Hair follicle dermal papilla cell (primary cell): ENCODE data around the gene RC3H2. TPM values are rescaled to one million over a fixed set of nuclear protein-coding genes. Genes with fewer than 3 reads are reported as not detected.

Experiments
- small RNA-seq: library from RNA; depleted of rRNA; stranded (forward); fragments of <200 nt; gene quantifications from one replicate; pipeline ENCODE3, GENCODE V24; 2012
- total RNA-seq: library from RNA; depleted of rRNA; stranded (reverse); fragments of >200 nt; gene quantifications from 2 replicates; pipeline ENCODE4 v1.2.3, GENCODE V29; 2012

Gene RC3H2, protein sequence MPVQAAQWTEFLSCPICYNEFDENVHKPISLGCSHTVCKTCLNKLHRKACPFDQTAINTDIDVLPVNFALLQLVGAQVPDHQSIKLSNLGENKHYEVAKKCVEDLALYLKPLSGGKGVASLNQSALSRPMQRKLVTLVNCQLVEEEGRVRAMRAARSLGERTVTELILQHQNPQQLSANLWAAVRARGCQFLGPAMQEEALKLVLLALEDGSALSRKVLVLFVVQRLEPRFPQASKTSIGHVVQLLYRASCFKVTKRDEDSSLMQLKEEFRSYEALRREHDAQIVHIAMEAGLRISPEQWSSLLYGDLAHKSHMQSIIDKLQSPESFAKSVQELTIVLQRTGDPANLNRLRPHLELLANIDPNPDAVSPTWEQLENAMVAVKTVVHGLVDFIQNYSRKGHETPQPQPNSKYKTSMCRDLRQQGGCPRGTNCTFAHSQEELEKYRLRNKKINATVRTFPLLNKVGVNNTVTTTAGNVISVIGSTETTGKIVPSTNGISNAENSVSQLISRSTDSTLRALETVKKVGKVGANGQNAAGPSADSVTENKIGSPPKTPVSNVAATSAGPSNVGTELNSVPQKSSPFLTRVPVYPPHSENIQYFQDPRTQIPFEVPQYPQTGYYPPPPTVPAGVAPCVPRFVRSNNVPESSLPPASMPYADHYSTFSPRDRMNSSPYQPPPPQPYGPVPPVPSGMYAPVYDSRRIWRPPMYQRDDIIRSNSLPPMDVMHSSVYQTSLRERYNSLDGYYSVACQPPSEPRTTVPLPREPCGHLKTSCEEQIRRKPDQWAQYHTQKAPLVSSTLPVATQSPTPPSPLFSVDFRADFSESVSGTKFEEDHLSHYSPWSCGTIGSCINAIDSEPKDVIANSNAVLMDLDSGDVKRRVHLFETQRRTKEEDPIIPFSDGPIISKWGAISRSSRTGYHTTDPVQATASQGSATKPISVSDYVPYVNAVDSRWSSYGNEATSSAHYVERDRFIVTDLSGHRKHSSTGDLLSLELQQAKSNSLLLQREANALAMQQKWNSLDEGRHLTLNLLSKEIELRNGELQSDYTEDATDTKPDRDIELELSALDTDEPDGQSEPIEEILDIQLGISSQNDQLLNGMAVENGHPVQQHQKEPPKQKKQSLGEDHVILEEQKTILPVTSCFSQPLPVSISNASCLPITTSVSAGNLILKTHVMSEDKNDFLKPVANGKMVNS
- 73.1 and 79.7 TPM in 2 replicates for total RNA-seq

DNA sequence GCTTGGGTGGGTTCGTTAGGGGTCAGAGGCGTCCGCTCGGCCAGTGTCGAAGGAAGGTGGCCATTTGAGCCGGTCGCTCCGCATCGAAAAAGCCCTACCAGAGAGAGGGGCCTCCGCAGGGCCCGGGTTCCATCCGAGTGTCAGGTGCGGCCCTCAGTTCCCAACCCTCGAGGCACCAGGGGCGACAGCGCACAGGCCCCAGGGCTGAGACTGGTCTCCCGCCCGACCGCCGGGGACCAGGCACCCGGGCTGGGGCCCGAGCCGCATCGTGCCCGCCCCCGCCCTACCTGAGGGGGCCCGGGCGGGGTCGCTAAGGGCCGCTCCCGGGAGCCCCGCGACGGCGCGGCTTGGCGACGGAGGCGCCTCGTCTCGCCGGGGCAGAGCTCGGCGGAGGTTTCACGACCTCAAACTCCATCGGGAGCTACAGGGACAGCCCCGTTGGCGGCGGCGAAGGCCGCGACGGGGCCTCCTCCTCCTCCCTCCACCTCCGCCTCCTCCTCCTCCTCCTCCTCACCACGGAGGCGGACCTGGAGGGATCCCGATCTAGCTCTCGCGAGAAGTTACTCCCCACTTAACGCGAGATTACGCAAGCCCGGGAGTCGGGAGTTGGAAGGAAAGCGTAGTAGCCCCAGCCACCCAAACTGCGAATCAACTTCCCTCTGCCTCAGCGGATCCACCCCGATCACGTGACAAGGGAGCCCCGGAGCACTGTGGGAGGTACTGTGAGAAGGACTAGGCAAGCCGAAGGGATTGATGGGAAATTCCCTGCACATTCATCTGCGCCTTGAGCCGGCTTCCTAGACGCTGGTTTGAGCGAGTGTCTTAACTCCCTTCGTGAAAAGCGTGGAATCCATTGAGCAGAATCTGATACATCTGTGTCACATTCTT lies at the start of gene RC3H2:
RC3H2 (minus strand) TSS at position 537 of the 888 bp plus-strand sequence. CDS start 7,850 bp downstream, outside the sequence.

DNA sequence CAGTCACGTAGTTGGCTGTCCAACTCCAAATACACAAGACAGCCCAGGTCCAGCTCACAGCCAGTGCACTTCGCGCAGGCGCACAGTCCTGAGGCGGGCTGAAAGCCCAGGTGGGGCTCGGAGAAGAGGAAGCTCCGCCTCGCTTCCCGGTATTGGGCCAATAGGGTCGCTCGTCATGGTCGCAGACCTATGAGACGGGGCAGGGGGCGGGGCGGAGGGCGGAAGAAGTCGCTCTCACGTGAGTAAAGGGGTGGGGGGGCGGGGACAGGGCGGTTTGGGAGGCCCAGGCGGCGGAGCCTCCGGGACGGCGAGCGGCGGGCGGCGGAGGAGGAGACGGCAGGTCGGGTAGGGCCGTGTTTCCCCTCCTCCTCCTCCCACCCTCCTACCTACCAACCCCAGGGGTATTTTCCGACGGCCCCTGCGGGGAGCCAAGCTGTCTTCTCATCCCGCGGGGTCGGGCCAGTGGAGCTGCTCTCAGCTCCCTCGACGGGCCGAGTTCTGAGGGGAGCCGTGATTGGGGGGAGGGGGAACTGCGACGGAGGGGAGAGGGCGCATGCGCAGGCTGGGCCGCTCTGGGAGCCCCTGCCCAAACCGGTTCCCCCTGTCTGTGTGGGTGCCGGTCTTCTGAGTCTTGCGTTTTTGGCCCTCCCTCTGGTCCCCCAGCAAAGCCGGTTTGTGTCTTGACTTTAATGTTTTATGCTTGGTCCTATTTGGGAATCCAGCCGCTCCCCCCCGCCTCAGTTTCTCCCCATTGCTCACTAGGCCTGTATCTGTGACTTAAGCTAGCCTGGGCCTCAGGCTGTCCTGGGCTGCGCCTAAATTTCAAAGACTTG lies 35.8 kb upstream of the RC3H2 start, which contains the start of gene RABGAP1:
RABGAP1 (plus strand) TSS at position 272 of the 833 bp plus-strand sequence. CDS start 16,040 bp downstream, outside the sequence.

DNA sequence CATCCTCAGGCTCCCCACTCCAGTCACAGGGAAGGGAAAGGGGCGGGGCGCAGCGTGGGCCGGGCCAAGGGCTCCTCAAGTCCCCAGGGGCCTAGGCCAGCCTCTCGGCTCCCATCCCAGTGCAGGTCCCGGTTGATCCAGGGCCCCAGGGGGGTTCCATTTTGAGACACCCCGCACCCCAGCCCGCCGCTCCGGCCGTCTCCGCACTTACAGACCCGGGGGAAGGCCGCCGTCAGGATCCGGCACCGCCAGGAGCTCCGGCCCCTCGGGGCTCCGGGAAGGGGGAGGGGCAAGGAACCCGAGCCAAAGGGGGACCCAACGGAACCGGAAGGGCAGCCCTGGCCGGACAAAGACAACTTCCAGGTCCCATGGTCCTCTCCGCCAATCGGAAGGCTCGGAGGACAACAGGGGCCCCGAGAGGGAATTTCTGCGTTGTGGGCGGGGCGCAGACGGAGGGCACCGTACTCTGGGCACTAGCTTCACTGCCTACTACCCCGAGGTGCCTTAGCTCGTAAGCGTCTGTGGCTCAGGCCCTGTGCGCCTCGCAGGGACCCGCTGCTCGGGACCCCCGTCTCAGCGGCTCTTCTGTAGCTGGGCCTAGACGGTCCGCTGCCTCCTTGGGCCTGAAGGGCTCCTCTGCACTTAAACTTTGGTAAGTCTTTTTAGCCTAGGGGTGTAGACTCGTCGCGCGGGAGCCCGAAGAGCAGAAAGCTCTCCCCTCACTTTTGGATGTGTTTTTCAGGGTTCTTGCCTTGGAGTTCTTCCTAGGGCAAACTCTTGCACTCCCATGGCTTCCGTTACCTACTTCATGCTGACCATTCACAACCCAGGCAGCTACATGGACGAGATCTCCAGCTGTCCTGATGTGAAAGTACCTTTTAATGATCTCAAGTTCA lies 26.3 kb upstream of the RC3H2 start, which contains the start of gene ZBTB26:
ZBTB26 (minus strand) TSS at position 287 of the 896 bp plus-strand sequence. CDS start 11,578 bp downstream, outside the sequence.

DNA sequence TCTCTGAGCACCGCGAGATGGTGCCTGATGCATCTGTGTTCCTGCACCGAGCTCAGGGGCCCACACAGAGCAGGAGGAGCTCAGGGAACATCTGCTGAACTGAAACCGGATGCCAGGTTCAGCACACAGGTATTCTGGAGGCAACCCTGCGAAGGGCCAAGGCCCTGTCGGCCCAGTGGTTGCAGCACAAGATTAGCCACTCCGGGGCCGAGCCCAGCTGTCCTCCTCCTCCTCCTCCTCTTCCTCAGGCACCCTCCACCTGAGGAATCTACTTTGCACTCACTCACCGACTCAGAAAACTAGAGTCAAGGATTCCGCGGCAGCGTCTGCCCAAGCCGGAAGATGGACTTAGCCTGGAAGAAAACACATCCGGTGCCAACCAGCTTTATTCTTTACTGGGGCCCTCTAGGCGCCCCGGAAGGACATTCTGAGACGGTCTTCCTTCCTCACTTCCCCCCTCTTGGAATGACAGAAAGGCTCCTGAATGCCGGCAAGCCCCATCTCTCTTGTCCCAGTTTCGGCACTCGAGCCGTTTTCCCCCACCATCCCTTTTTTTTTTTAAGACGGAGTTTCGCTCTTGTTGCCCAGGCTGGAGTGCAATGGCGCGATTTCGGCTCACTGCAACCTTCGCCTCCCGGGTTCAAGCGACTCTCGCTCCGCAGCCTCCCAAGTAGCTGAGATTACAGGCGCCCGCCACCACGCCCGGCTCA lies 8.0 kb upstream of the RC3H2 start, which contains the start of gene ZBTB6:
ZBTB6 (minus strand) TSS at position 360 of the 710 bp plus-strand sequence. CDS start 1,251 bp downstream, outside the sequence.

DNA sequence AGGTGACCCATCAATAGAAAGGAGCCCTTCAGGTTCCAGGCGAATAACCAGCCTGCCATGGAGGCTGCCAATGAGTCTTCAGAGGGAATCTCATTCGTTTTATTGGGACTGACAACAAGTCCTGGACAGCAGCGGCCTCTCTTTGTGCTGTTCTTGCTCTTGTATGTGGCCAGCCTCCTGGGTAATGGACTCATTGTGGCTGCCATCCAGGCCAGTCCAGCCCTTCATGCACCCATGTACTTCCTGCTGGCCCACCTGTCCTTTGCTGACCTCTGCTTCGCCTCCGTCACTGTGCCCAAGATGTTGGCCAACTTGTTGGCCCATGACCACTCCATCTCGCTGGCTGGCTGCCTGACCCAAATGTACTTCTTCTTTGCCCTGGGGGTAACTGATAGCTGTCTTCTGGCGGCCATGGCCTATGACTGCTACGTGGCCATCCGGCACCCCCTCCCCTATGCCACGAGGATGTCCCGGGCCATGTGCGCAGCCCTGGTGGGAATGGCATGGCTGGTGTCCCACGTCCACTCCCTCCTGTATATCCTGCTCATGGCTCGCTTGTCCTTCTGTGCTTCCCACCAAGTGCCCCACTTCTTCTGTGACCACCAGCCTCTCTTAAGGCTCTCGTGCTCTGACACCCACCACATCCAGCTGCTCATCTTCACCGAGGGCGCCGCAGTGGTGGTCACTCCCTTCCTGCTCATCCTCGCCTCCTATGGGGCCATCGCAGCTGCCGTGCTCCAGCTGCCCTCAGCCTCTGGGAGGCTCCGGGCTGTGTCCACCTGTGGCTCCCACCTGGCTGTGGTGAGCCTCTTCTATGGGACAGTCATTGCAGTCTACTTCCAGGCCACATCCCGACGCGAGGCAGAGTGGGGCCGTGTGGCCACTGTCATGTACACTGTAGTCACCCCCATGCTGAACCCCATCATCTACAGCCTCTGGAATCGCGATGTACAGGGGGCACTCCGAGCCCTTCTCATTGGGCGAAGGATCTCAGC lies 104.8 kb downstream of the RC3H2 start, which contains the start of gene OR1K1:
OR1K1 (plus strand) TSS at position 58 of the 995 bp plus-strand sequence; CDS start at position 58, 0 bp downstream.

Small RNA genes within 50 kb of the gene (small RNA-seq; reads per million reads assigned to genes)
- gene RNY1P15 (not detected), gene SNORD90 (256 reads per million, percentile 99 among the genes with 10 or more reads in this experiment)

Other genes starting within 250 kb of the RC3H2 start
- gene OR1B1, start 247.7 kb downstream of the RC3H2 start, total RNA-seq: not detected in 2 replicates
- gene OR1L1, start 243.6 kb downstream of the RC3H2 start, total RNA-seq: not detected in 2 replicates
- gene OR1L3, start 230.2 kb downstream of the RC3H2 start, total RNA-seq: not detected in 2 replicates
- gene OR1L4, start 181.4 kb downstream of the RC3H2 start, total RNA-seq: not detected in 2 replicates
- not detected in 2 replicates for gene OR1L6, start 163.1 kb downstream of the RC3H2 start, total RNA-seq
- gene OR5C1, start 116.4 kb downstream of the RC3H2 start, total RNA-seq: not detected in 2 replicates
- gene OR1K1, start 105.2 kb downstream of the RC3H2 start, total RNA-seq: not detected in 2 replicates
- 36.7 and 39.8 TPM in 2 replicates for gene PDCL, start 76.8 kb downstream of the RC3H2 start, total RNA-seq
- gene ZBTB6, start 8.0 kb upstream of the RC3H2 start, total RNA-seq: 19.3 and 19.6 TPM in 2 replicates
- 6.0 and 6.7 TPM in 2 replicates for gene ZBTB26, start 26.2 kb upstream of the RC3H2 start, total RNA-seq
- gene RABGAP1, start 35.7 kb upstream of the RC3H2 start, total RNA-seq: 79.4 and 92.3 TPM in 2 replicates
- 0.49 and 1.1 TPM in 2 replicates for gene GPR21, start 128.3 kb upstream of the RC3H2 start, total RNA-seq